ENCODE measurements around the gene AMY2B.
"Not testable (repeated sequence)": the region's sequence is repeated elsewhere in the genome, so short reads cannot be mapped to it uniquely, and the experiment has no call there.

Gene AMY2B

DNA sequence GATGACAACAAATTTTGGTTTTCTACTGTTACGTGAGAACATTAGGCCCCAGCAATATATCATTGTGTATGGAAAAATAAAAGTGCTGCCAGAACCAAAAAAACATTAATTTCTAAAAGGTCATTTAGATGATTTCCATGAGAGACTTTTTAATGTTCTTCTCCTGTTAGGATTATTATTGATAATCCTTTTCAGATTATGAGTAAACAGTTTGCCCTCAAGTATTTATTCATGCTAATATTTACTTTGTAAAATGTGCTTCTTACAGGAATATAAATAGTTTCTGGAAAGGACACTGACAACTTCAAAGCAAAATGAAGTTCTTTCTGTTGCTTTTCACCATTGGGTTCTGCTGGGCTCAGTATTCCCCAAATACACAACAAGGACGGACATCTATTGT lies at the start of gene AMY2B:
TSS of gene AMY2B (plus strand) at position 301 of the 400 bp plus-strand sequence. CDS start at position 315, 14 bp downstream.
- not testable (repeated sequence) for DNase-seq (ENCODE audit: low read depth, low spot score); H3K27ac ChIP-seq

DNA sequence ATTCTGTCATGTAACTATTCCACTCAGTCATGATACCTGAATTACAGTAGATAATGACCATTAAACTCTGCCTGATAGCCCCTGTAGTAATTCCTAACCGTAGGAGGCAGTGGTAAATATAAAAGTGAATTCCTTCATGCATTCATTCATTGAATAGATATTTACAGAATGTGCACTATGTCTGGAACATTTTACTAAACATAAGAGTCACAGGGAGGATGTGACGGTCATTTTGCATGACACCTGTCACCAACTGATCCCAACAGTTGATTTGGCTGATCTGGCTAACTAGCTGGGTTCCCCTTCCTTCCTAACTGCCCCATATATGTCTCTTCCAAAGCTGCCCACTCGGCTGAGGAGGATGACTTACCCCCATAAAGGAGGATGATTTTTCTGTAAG lies 48.0 kb upstream of the AMY2B start:
- no peak for DNase-seq (ENCODE audit: low read depth, low spot score)
- H3K27ac ChIP-seq, result no peak overlapping the region

- DNase-seq (ENCODE audit: low read depth, low spot score), result no peak
- H3K27ac ChIP-seq, result peak overlapping the region; percentile 94
Measured at GRCh38 chr1:103525114-103525606, 46.2 kb upstream of the AMY2B start.

- DNase-seq (ENCODE audit: low read depth, low spot score), result peak; percentile 54
- peak within 1 kb of the TSS; percentile 94 for H3K27ac ChIP-seq
Measured at GRCh38 chr1:103525607-103526507, 45.5 kb upstream of the AMY2B start, which contains the start of gene RNPC3. Gene RNPC3 (plus strand): TSS chr1:103525699. CDS start chr1:103526071, 372 bp downstream.

GRCh38 chr1:103527331-103527730 lies 44.1 kb upstream of the AMY2B start:
- H3K27ac ChIP-seq, result no peak overlapping the region
- no peak for DNase-seq (ENCODE audit: low read depth, low spot score)

- peak; percentile 6 for DNase-seq (ENCODE audit: low read depth, low spot score)
- H3K27ac ChIP-seq, result peak overlapping the region; percentile 2
Measured at GRCh38 chr1:103529746-103530145, 41.6 kb upstream of the AMY2B start.

- DNase-seq (ENCODE audit: low read depth, low spot score), result no peak
- H3K27ac ChIP-seq, result no peak overlapping the region
Measured at GRCh38 chr1:103538226-103538625, 33.2 kb upstream of the AMY2B start.

GRCh38 chr1:103541431-103541830 lies 30.0 kb upstream of the AMY2B start:
- DNase-seq (ENCODE audit: low read depth, low spot score), result no peak
- no peak overlapping the region for H3K27ac ChIP-seq

DNA sequence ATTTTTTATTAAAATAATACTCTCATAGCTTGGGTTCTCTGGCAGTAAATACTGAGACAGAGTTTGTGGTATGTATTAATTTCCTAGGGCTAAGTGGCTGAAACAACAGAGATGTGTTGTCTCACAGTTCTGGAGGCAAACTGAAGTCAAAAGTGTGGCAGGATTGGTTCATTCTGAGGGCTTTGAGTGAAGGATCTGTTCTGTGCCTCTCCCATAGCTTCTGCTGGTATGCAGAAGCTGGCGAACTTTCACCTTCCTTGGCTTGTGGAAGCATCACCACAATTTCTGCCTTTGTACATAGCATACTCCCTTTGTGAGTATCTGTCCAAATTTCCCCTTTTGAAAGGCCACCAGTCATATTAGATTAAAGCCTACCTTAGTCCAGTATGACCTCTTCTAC lies 24.9 kb upstream of the AMY2B start:
- DNase-seq (ENCODE audit: low read depth, low spot score), result no peak
- H3K27ac ChIP-seq, result no peak overlapping the region

GRCh38 chr1:103547840-103548239 lies 23.5 kb upstream of the AMY2B start:
- H3K27ac ChIP-seq, result no peak overlapping the region
- no peak for DNase-seq (ENCODE audit: low read depth, low spot score)

DNA sequence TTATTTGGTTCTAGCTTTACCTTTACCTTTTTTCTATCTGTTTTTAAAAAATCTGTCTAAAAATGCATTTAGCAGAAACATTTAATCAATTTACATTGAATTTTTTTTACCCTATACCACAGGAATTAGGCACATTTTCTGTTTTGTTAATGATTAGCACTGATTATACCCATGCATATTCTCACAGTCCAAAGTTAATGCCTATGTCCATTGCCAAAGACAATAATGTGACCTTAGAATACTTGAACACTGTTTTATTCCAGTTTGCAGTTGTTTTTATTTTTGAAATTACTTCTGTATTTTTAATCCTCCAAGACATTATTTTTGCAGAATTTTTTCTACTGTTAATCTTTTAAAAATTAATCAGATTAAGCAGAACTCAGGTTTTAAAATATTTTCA lies 11.0 kb upstream of the AMY2B start:
- H3K27ac ChIP-seq, result no peak overlapping the region
- no peak for DNase-seq (ENCODE audit: low read depth, low spot score)

- not testable (repeated sequence) for H3K27ac ChIP-seq; DNase-seq (ENCODE audit: low read depth, low spot score)
Measured at GRCh38 chr1:103561124-103561523, 10.3 kb upstream of the AMY2B start.

DNA sequence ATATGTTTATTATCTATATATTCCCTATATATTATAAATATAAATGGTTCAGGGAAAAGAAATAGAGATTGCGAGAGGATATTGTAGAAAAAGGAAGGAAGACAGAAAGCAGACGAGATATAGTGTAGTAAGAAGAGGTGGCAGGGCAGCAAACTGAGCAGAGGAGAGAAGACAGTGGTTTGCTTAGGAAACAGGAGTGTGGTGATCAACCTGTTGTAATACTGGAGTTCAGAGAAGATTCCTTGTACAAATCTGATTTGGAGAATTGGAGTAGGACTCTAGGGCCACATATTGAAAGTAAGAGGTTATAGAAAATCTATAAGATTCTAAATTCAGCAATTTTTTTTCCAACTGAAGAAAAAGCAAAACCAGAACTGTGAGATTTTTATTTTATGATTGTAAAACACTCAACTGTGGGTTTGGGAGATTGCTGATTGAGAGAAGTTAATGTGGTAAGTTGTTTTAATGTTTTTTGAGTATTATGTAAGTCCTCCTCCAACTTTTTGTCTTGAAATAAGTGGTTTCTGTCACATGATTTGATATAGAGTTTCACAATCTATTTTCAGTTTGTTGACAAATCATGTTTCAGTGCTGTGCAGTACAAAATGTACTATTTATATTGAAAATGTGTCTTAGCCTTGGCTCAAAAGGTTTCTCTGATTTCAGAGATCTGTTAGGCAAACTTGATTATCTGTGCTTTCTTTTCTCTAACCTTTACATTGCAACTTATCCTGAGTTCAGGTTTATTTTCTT lies 9.6 kb upstream of the AMY2B start:
- H3K27ac ChIP-seq, result no peak overlapping the region
- no peak for DNase-seq (ENCODE audit: low read depth, low spot score)

DNA sequence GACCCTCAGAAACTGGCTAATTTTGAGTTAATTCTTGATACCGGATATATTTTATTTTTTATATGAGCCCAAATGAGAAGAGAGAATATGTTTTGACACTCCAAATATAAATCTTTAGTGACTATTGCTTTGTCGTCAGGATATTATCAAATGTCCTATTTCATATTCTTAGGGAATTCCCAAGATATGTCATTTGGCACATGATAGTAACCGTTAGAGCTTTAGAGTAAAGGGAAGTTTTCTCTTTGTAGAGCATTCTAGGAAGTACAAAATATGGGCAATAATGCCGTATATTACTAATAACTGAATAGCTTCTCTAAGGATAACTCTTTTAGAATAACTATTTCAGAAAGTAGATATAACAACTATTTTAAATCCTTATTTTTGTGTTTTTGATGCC lies 8.3 kb upstream of the AMY2B start:
- no peak overlapping the region for H3K27ac ChIP-seq
- DNase-seq (ENCODE audit: low read depth, low spot score), result no peak

- DNase-seq (ENCODE audit: low read depth, low spot score), result no peak
- no peak overlapping the region for H3K27ac ChIP-seq
Measured at GRCh38 chr1:103569493-103569892, 1.9 kb upstream of the AMY2B start.

DNA sequence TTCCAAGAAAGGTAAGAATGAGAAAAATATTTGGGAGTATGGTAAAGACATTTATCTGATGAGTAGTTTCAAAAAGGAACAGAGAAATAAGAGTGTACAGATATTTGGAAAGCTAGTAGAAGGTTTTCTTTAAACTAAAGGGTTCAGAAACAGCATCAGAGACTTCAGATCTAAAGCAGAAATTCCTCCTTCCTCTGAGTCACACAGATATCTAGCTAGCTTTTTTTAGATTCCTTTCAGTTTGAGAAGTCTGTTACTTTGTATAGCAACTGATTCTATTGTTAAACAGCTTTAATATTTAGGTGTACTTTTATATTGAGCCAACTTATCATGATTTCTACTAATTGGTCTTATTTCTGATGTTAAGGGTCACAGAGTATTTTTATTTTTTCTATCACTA lies 4.7 kb downstream of the AMY2B start:
- no peak overlapping the region for H3K27ac ChIP-seq
- DNase-seq (ENCODE audit: low read depth, low spot score), result no peak

DNA sequence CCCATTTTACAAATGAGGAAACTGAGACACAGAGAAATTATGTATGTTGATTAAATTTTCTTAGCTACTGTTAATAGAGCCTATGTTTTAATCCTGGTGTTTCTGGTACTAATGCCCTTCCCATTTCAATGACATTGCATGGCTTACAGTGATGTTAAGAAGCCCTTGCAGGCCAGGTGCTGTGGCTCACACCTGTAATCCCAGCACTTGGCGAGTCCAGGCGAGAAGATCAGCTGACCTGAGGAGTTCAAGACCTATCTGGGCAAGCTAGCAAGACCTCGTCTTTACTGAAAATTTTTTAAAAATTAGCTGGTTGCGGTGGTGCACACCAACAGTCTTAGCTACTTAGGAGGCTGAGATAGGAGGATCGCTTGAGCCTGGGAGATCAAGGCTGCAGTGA lies 5.4 kb downstream of the AMY2B start:
- not testable (repeated sequence) for H3K27ac ChIP-seq; DNase-seq (ENCODE audit: low read depth, low spot score)

GRCh38 chr1:103582464-103582863 lies 11.1 kb downstream of the AMY2B start:
- DNase-seq (ENCODE audit: low read depth, low spot score), result no peak
- no peak overlapping the region for H3K27ac ChIP-seq

DNA sequence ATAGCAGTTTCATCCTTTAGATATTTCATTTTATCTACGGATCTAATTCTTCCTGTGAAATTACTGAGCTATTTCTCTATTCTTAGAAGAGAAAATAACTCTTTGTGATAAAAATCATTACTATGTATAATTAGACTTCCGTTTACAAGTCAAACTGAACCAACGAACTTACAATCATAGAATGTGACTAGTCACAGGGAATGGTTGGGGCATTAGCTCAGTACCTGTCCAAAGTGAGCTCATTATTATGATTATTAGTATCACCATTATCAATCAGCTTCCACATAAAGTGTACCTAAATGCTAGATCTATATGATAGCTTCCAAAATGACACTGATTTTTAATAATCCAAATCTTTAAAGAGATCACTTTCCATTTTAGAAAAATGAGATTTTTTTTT lies 12.5 kb downstream of the AMY2B start:
- no peak overlapping the region for H3K27ac ChIP-seq
- DNase-seq (ENCODE audit: low read depth, low spot score), result no peak

DNA sequence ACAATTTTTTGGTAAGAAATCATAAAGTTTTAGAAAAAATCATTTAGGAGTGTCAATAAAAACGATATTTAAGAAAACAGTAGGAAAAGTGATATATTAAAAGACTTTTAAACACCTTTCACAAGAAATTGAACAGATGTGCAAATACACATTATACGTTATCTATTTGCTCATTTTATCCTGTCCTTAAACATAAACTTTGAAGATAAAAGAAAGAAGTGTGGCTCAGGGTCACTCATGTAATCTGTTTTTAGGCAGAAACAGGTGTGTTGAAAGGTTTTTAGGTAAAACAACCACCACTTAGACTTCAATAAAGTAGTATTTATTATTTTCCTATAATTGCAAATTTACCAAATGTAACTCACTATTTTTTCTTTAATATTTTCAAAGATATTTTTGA lies 13.1 kb downstream of the AMY2B start:
- H3K27ac ChIP-seq, result no peak overlapping the region
- DNase-seq (ENCODE audit: low read depth, low spot score), result no peak

DNA sequence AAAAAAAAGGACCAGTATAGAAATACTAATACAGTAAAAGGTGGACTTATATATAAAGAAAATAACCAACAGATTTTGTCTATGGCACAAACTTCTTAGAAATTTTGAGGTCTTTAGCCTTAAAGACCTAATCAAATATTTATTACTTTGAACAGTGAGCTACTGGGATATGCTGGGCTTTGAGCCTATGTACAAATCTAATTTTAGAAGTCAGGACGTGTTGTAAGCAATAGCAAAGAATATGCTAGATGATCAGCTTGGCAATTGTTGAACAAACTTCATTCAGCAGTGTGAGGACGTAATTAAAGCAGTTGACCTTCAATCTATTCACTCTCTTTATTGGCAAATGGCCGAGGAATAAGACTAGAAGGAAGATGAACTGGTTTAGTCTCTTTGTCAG lies 31.4 kb downstream of the AMY2B start:
- not testable (repeated sequence) for H3K27ac ChIP-seq; DNase-seq (ENCODE audit: low read depth, low spot score)

All from epithelial cell of prostate (primary cell).